ENCODE measurements around the gene FUBP3.
"Not testable (repeated sequence)": the region's sequence is repeated elsewhere in the genome, so short reads cannot be mapped to it uniquely, and the experiment has no call there.

The FUBP3 gene

GRCh38 chr9:130681769-130682420 lies 102.5 kb downstream of the FUBP3 start:
- DNase-seq: peak in 4 of 51 donors; percentile 22 to 62 (median 36)

DNA sequence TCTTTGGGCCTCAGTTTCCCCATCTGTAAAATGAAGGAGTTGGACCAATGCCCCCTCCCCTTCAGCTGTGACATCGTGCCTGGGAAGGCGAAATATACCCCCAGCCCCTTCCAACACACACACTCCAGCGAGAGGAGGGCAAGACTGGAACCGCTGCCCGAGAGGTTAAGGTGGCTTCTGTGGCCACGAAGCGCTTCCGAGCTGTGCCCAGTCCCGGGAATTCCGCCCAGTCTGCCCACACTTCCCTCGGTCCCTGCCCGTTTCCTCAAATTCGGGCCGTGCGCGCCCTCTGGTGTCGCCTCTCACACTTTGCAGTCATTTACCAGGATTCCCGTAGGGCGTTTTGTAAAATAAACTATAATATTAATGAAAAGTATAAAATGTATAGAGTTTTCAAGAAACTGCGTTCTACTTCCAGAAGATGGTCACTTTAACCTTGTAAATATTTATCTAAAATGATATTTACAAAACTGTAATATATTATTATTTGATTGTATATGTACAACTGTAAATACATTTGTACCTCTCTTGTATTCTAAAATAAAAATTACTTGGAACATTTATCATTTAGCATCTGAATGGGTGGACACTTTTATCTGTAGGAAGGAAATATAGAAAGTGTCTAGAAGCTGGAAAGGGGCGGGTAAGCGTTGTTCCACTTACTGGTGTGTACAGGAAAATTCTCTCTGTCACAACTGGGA lies 103.2 kb downstream of the FUBP3 start:
- peak in 46 of 51 donors; percentile 7 to 83 (median 62) for DNase-seq

GRCh38 chr9:130685104-130685503 lies 105.7 kb downstream of the FUBP3 start:
- DNase-seq: no peak

GRCh38 chr9:130685945-130686344 lies 106.6 kb downstream of the FUBP3 start:
- not testable (repeated sequence) for DNase-seq

DNA sequence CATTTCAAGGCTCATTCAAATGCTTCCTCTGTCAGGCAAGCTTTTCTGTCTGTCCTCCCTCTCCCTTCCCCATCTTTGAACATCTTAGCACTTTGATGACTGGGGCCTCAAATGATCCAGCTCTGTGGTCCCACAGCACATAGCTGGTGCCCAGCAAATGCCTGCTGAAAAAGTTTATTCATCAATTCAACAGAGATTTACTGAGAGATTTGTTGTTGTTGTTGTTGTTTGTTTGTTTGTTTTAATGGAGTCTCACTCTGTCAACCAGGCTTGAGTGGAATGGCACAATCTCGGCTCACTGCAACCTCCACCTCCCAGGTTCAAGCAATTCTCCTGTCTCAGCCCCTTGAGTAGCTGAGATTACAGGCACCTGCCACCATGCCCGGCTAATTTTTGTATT lies 108.2 kb downstream of the FUBP3 start:
- DNase-seq: no peak

Measured in hypothalamus (tissue), 51 donors.